Measurements from ENCODE around the gene PNCK.

PNCK gene

GRCh38 chrX:153688506-153688905, 14.9 kb upstream of the PNCK start:
- DNase-seq (ENCODE audit: low spot score): no peak
- no peak for TF ChIP-seq CTCF (IDR thresholded peaks at IDR 0.05; ENCODE audit: borderline replicate concordance, control extremely low read depth, extremely low read depth, insufficient read depth, missing control alignments)
- in situ Hi-C loops (cut with MboI; ENCODE audit: low sequenced_read_pairs, unreplicated experiment): no loop called here

- in situ Hi-C loops (cut with MboI; ENCODE audit: low sequenced_read_pairs, unreplicated experiment): no loop called here
- no peak for DNase-seq (ENCODE audit: low spot score)
- TF ChIP-seq CTCF (IDR thresholded peaks at IDR 0.05; ENCODE audit: borderline replicate concordance, control extremely low read depth, extremely low read depth, insufficient read depth, missing control alignments): no peak
These were observed 14.5 kb upstream of the PNCK start for GRCh38 chrX:153688071-153688470.

- DNase-seq (ENCODE audit: low spot score): peak; percentile 66
- in situ Hi-C loops (cut with MboI; ENCODE audit: low sequenced_read_pairs, unreplicated experiment): no loop called here
- TF ChIP-seq CTCF (IDR thresholded peaks at IDR 0.05; ENCODE audit: borderline replicate concordance, control extremely low read depth, extremely low read depth, insufficient read depth, missing control alignments): peak; percentile 27
These were observed 13.8 kb upstream of the PNCK start, which contains the start of gene SLC6A8 for GRCh38 chrX:153687121-153688039. Gene SLC6A8 (plus strand): TSS chrX:153687926. CDS start chrX:153688575, 649 bp downstream.

GRCh38 chrX:153686711-153687110, 13.1 kb upstream of the PNCK start:
- in situ Hi-C loops (cut with MboI; ENCODE audit: low sequenced_read_pairs, unreplicated experiment): no loop called here
- DNase-seq (ENCODE audit: low spot score): no peak
- TF ChIP-seq CTCF (IDR thresholded peaks at IDR 0.05; ENCODE audit: borderline replicate concordance, control extremely low read depth, extremely low read depth, insufficient read depth, missing control alignments): no peak

- DNase-seq (ENCODE audit: low spot score): no peak
- TF ChIP-seq CTCF (IDR thresholded peaks at IDR 0.05; ENCODE audit: borderline replicate concordance, control extremely low read depth, extremely low read depth, insufficient read depth, missing control alignments): no peak
These were observed 12.4 kb upstream of the PNCK start for GRCh38 chrX:153685751-153686696.

GRCh38 chrX:153685156-153685536, 11.5 kb upstream of the PNCK start:
- DNase-seq (ENCODE audit: low spot score): no peak
- no peak for TF ChIP-seq CTCF (IDR thresholded peaks at IDR 0.05; ENCODE audit: borderline replicate concordance, control extremely low read depth, extremely low read depth, insufficient read depth, missing control alignments)
- in situ Hi-C loops (cut with MboI; ENCODE audit: low sequenced_read_pairs, unreplicated experiment): no loop called here

More at GRCh38 chrX:153685751-153686696, 12.4 kb upstream of the PNCK start:
- in situ Hi-C loops (cut with MboI; ENCODE audit: low sequenced_read_pairs, unreplicated experiment): no loop called here

All from GM13976 (cell line).